Measurements from ENCODE around the gene DSCAM. TPM values are rescaled to one million over a fixed set of nuclear protein-coding genes. Genes with fewer than 3 reads are reported as not detected.

The DSCAM gene
- total RNA-seq, 6 experiments from 2014 or later: 1.0 to 1.3 (median 1.1) TPM

GRCh38 chr21:40056031-40056430, 790.9 kb downstream of the DSCAM start:
- TF ChIP-seq, protein P1, sequence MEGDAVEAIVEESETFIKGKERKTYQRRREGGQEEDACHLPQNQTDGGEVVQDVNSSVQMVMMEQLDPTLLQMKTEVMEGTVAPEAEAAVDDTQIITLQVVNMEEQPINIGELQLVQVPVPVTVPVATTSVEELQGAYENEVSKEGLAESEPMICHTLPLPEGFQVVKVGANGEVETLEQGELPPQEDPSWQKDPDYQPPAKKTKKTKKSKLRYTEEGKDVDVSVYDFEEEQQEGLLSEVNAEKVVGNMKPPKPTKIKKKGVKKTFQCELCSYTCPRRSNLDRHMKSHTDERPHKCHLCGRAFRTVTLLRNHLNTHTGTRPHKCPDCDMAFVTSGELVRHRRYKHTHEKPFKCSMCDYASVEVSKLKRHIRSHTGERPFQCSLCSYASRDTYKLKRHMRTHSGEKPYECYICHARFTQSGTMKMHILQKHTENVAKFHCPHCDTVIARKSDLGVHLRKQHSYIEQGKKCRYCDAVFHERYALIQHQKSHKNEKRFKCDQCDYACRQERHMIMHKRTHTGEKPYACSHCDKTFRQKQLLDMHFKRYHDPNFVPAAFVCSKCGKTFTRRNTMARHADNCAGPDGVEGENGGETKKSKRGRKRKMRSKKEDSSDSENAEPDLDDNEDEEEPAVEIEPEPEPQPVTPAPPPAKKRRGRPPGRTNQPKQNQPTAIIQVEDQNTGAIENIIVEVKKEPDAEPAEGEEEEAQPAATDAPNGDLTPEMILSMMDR (IDR thresholded peaks at IDR 0.05): no peak
- peaks cover 13% of the 10 kb centered on the region; the same call in 1 of the 2 replicates for H3K36me3 Mint-ChIP-seq (ENCODE audit: low read depth)
- no peak for DNase-seq
- no peaks in the 10 kb centered on the region for H3K4me1 Mint-ChIP-seq (ENCODE audit: low read depth)
- no peak overlapping the region for H3K4me3 Mint-ChIP-seq
- no peak overlapping the region for H3K27ac Mint-ChIP-seq
- H3K9me3 Mint-ChIP-seq: peaks cover 12% of the 10 kb centered on the region
- no peaks in the 10 kb centered on the region for H3K27me3 Mint-ChIP-seq (ENCODE audit: insufficient read depth)

DNA sequence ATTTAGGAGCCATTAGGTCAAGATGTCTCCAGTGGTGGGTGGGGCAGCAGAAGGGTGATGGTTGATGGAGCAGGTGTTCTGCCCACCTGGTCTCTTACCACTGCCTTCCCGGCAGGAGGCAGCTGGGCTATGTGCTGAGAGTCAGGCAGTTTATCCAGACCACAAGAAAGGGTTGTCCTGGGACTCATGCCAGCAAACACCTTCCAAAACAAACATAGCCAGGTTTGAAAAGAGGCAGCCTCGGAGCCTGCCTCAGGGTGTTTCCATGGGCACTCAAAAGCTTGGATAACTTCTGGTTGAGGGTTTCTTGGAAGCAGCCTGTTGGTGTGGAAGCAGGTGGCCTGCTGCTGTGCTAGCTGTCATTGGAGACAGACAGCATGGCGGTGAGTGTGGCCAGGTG, 792.6 kb downstream of the DSCAM start:
- no peak overlapping the region for H3K27ac Mint-ChIP-seq
- H3K27me3 Mint-ChIP-seq (ENCODE audit: insufficient read depth): no peaks in the 10 kb centered on the region
- peaks cover 10% of the 10 kb centered on the region for H3K9me3 Mint-ChIP-seq
- no peak overlapping the region for H3K4me3 Mint-ChIP-seq
- TF ChIP-seq, protein P1 (IDR thresholded peaks at IDR 0.05): no peak
- DNase-seq: no peak
- peaks cover 10% of the 10 kb centered on the region; the same call in 1 of the 2 replicates for H3K36me3 Mint-ChIP-seq (ENCODE audit: low read depth)
- H3K4me1 Mint-ChIP-seq (ENCODE audit: low read depth): peaks cover 7% of the 10 kb centered on the region

GRCh38 chr21:40053007-40053406, 794.0 kb downstream of the DSCAM start:
- H3K4me1 Mint-ChIP-seq (ENCODE audit: low read depth): peaks cover 21% of the 10 kb centered on the region
- H3K9me3 Mint-ChIP-seq: peaks cover 8% of the 10 kb centered on the region
- no peak overlapping the region for H3K4me3 Mint-ChIP-seq
- TF ChIP-seq, protein P1 (IDR thresholded peaks at IDR 0.05): no peak
- peaks cover 6% of the 10 kb centered on the region; the same call in 1 of the 2 replicates for H3K36me3 Mint-ChIP-seq (ENCODE audit: low read depth)
- H3K27me3 Mint-ChIP-seq (ENCODE audit: insufficient read depth): no peaks in the 10 kb centered on the region
- DNase-seq: no peak
- H3K27ac Mint-ChIP-seq: no peak overlapping the region

DNA sequence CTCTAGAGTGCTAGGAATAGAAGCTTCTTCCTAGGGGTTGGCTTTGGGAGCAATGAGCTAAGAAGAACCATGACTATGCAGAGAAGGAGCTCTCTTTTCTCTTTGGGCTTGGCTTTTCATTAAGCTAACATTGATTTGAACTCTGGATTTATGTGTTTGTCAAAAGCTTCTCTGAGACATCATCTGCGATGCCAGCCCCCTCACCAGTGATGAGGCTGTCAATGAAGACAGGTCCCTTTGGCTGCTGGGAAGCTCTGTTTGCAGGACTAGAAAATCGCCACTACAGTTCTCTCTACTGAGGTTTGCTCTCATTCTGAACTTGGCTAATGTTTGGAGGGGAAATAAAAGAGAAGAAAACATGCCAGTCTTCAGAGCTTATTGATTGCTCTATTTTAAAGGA, 794.7 kb downstream of the DSCAM start:
- DNase-seq: no peak
- H3K27me3 Mint-ChIP-seq (ENCODE audit: insufficient read depth): no peaks in the 10 kb centered on the region

DNA sequence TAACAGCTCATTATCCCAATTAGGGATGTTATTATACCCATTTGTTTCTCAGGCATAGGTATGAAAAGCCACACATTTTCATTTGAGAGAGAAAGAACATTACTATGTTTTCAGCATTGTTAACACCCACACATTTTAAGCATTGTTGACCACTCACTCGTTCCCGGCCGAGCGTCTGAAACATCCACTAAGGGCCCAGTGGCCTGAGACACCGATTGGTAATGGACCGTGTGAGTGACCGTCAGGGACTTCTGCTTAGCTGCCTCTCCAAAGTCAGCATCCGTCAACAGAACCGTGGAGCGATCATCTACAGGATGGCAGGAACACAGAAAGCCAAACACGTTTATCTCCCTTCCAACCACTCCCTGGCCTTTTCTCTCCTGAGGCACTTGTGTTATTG, 795.2 kb downstream of the DSCAM start:
- Mint-ChIP-seq H3K27me3 (ENCODE audit: insufficient read depth) (no peaks in the 10 kb centered on the region), H3K4me3 (no peak overlapping the region), H3K27ac (no peak overlapping the region), H3K4me1 (ENCODE audit: low read depth) (peaks cover 33% of the 10 kb centered on the region), H3K36me3 (ENCODE audit: low read depth) (peaks cover 5% of the 10 kb centered on the region; the same call in 1 of the 2 replicates), H3K9me3 (peaks cover 9% of the 10 kb centered on the region)
- DNase-seq: no peak
- TF ChIP-seq, protein P1 (IDR thresholded peaks at IDR 0.05): no peak

More for the DNA sequence above, 794.7 kb downstream of the DSCAM start:
- peaks cover 5% of the 10 kb centered on the region; the same call in 1 of the 2 replicates for H3K36me3 Mint-ChIP-seq (ENCODE audit: low read depth)
- no peak overlapping the region for H3K4me3 Mint-ChIP-seq
- TF ChIP-seq, protein P1 (IDR thresholded peaks at IDR 0.05): no peak
- peaks cover 9% of the 10 kb centered on the region for H3K9me3 Mint-ChIP-seq
- H3K4me1 Mint-ChIP-seq (ENCODE audit: low read depth): peaks cover 28% of the 10 kb centered on the region
- H3K27ac Mint-ChIP-seq: no peak overlapping the region

DNA sequence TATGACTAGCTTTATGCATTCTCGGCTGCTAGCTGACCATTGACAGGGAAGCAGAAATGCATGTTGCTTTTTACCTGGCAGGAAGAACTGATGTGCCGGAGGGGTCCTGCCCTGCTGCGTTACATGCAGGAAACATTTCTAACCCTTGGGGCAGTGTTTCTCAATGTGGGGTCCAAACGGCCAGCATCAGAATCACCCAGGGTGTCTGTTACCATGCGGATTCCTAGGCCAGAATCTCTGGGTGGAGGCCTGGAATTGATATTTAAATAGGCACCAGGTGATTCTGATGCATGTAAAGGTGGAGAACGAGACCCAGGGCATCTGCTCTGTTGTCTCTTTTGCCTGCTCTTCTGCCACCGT, 797.0 kb downstream of the DSCAM start:
- H3K36me3 Mint-ChIP-seq (ENCODE audit: low read depth): peaks cover 2% of the 10 kb centered on the region; the same call in 1 of the 2 replicates
- H3K27me3 Mint-ChIP-seq (ENCODE audit: insufficient read depth): no peaks in the 10 kb centered on the region
- TF ChIP-seq, protein P1 (IDR thresholded peaks at IDR 0.05): peak; percentile 28
- no peak for DNase-seq
- H3K27ac Mint-ChIP-seq: peak overlapping the region; percentile 49
- H3K4me1 Mint-ChIP-seq (ENCODE audit: low read depth): peaks cover 36% of the 10 kb centered on the region
- peaks cover 9% of the 10 kb centered on the region for H3K9me3 Mint-ChIP-seq
- peak overlapping the region; percentile 69 for H3K4me3 Mint-ChIP-seq

All from HFFc6 (cell line).